GM21515 (cell line): ENCODE results near the gene AGPS.

Experiments used
- ATAC-seq: cut with Tn5 transposase; IDR thresholded peaks from one replicate; pipeline ENCODE4 v1.9.1; 2021; ENCODE audit not compliant: unreplicated experiment

AGPS gene

GRCh38 chr2:177383935-177384334, 8.6 kb upstream of the AGPS start:
- no peak for ATAC-seq

- ATAC-seq: no peak
These were observed 7.4 kb upstream of the AGPS start for GRCh38 chr2:177385151-177385550.

- ATAC-seq: no peak
These were observed 676 bp upstream of the AGPS start for GRCh38 chr2:177391822-177392372.

- no peak for ATAC-seq
These were observed 706 bp downstream of the AGPS start for GRCh38 chr2:177393203-177393755.

GRCh38 chr2:177393824-177394593, 1.4 kb downstream of the AGPS start:
- ATAC-seq: no peak

GRCh38 chr2:177394594-177394973, 2.0 kb downstream of the AGPS start:
- ATAC-seq: no peak

- ATAC-seq: no peak
These were observed 2.9 kb downstream of the AGPS start for GRCh38 chr2:177395351-177396065.

- ATAC-seq: no peak
These were observed 4.3 kb downstream of the AGPS start for GRCh38 chr2:177396703-177397460.

GRCh38 chr2:177397481-177398289, 5.1 kb downstream of the AGPS start:
- ATAC-seq: no peak

- no peak for ATAC-seq
These were observed 5.7 kb downstream of the AGPS start for GRCh38 chr2:177398290-177398683.

- no peak for ATAC-seq
These were observed 6.2 kb downstream of the AGPS start for GRCh38 chr2:177398791-177399190.

- no peak for ATAC-seq
These were observed 6.8 kb downstream of the AGPS start for GRCh38 chr2:177399376-177399775.

- no peak for ATAC-seq
These were observed 7.9 kb downstream of the AGPS start for GRCh38 chr2:177400337-177400923.

GRCh38 chr2:177402096-177402495, 9.5 kb downstream of the AGPS start:
- ATAC-seq: no peak

- ATAC-seq: no peak
These were observed 11.3 kb downstream of the AGPS start for GRCh38 chr2:177403838-177404237.

GRCh38 chr2:177404243-177404642, 11.7 kb downstream of the AGPS start:
- no peak for ATAC-seq

GRCh38 chr2:177405029-177405692, 12.6 kb downstream of the AGPS start:
- ATAC-seq: no peak

GRCh38 chr2:177406182-177406581, 13.6 kb downstream of the AGPS start:
- ATAC-seq: no peak

GRCh38 chr2:177407031-177407430, 14.5 kb downstream of the AGPS start:
- no peak for ATAC-seq
